ENCODE results near the gene RNF125. TPM values are rescaled to one million over a fixed set of nuclear protein-coding genes. Genes with fewer than 3 reads are reported as not detected.
A peak's percentile ranks its signal among the peaks of the same experiment; 100 is the strongest.
"Not testable (repeated sequence)": the region's sequence is repeated elsewhere in the genome, so short reads cannot be mapped to it uniquely, and the experiment has no call there.

The RNF125 gene
- total RNA-seq, 2 donors from 2014 or later, result 8.4 to 13.9 TPM

GRCh38 chr18:32081881-32082280 lies 63.3 kb downstream of the RNF125 start:
- TF ChIP-seq CTCF (IDR thresholded peaks at IDR 0.05), result no peak
- Histone ChIP-seq H3K9me3 (no peaks in the 10 kb centered on the region), H3K27me3 (no peaks in the 10 kb centered on the region), H3K4me1 (no peaks in the 10 kb centered on the region), H3K36me3 (no peaks in the 10 kb centered on the region), H3K4me3 (no peak overlapping the region), H3K27ac (no peak overlapping the region), H3K9ac (ENCODE audit: low read depth in 2 of 2, low read length in 2 of 2) (no peak overlapping the region)
- DNase-seq, result no peak
- intact Hi-C loops (cut with DNase I), result no loop called here

GRCh38 chr18:32083781-32084180 lies 65.2 kb downstream of the RNF125 start:
- Histone ChIP-seq H3K27me3 (no peaks in the 10 kb centered on the region), H3K36me3 (no peaks in the 10 kb centered on the region), H3K9ac (ENCODE audit: low read depth in 2 of 2, low read length in 2 of 2) (no peak overlapping the region), H3K4me1 (no peaks in the 10 kb centered on the region), H3K27ac (no peak overlapping the region), H3K4me3 (no peak overlapping the region), H3K9me3 (no peaks in the 10 kb centered on the region)
- intact Hi-C loops (cut with DNase I), result no loop called here
- TF ChIP-seq CTCF (IDR thresholded peaks at IDR 0.05), result no peak
- no peak for DNase-seq

GRCh38 chr18:32086881-32087280 lies 68.3 kb downstream of the RNF125 start:
- Histone ChIP-seq H3K9ac (ENCODE audit: low read depth in 2 of 2, low read length in 2 of 2) (no peak overlapping the region), H3K27me3 (no peaks in the 10 kb centered on the region), H3K4me1 (no peaks in the 10 kb centered on the region), H3K36me3 (no peaks in the 10 kb centered on the region), H3K27ac (no peak overlapping the region), H3K4me3 (no peak overlapping the region), H3K9me3 (no peaks in the 10 kb centered on the region)
- TF ChIP-seq CTCF (IDR thresholded peaks at IDR 0.05), result no peak
- intact Hi-C loops (cut with DNase I), result no loop called here
- no peak for DNase-seq

- H3K9ac ChIP-seq (ENCODE audit: low read depth in 2 of 2, low read length in 2 of 2); H3K27me3 ChIP-seq; H3K36me3 ChIP-seq; DNase-seq; H3K4me3 ChIP-seq; H3K9me3 ChIP-seq: not testable (repeated sequence)
- intact Hi-C loops (cut with DNase I), result loop anchor here (10.0 kb wide), 1 partner anchor 146 kb away; the partner anchor contains the start of gene TRAPPC8
- peaks cover 10% of the 10 kb centered on the region for H3K4me1 ChIP-seq
- H3K27ac ChIP-seq, result peak overlapping the region; percentile 99
Measured at GRCh38 chr18:32090831-32091230, 72.2 kb downstream of the RNF125 start.

- Histone ChIP-seq H3K27ac (peak overlapping the region; percentile 99), H3K4me3 (peak overlapping the region; percentile 91), H3K9me3 (no peaks in the 10 kb centered on the region), H3K27me3 (no peaks in the 10 kb centered on the region), H3K36me3 (no peaks in the 10 kb centered on the region), H3K9ac (ENCODE audit: low read depth in 2 of 2, low read length in 2 of 2) (peak overlapping the region; percentile 79 to 94), H3K4me1 (peaks cover 10% of the 10 kb centered on the region)
- TF ChIP-seq CTCF (IDR thresholded peaks at IDR 0.05), result no peak
- no peak for DNase-seq
- intact Hi-C loops (cut with DNase I), result loop anchor here (10.0 kb wide), 1 partner anchor 147 kb away; the partner anchor contains the start of gene TRAPPC8
Measured at GRCh38 chr18:32091325-32091723, 72.7 kb downstream of the RNF125 start.

- H3K4me1 ChIP-seq, result peaks cover 10% of the 10 kb centered on the region
- TF ChIP-seq CTCF (IDR thresholded peaks at IDR 0.05), result no peak
- H3K9me3 ChIP-seq, result no peaks in the 10 kb centered on the region
- peak; percentile 92 for DNase-seq
- no peaks in the 10 kb centered on the region for H3K36me3 ChIP-seq
- intact Hi-C loops (cut with DNase I), result loop anchor here (10.0 kb wide), 1 partner anchor 147 kb away; the partner anchor contains the start of gene TRAPPC8
- no peaks in the 10 kb centered on the region for H3K27me3 ChIP-seq
- H3K4me3 ChIP-seq, result peak within 1 kb of the TSS; percentile 91
- H3K9ac ChIP-seq (ENCODE audit: low read depth in 2 of 2, low read length in 2 of 2), result peak within 1 kb of the TSS; percentile 89 to 94
- peak within 1 kb of the TSS; percentile 99 for H3K27ac ChIP-seq
Measured at GRCh38 chr18:32091724-32092421, 73.2 kb downstream of the RNF125 start, which contains the start of gene RNF138. TSS of gene RNF138 (plus strand) at chr18:32091874. CDS start at chr18:32092777, 903 bp downstream.
